NCI-H1105 (cell line): ENCODE data around the gene RAX2.
"Not testable (repeated sequence)": the region's sequence is repeated elsewhere in the genome, so short reads cannot be mapped to it uniquely, and the experiment has no call there.

ENCODE experiments used
- DNase-seq: peaks from one replicate; lab custom pipeline; 2025; lab: John Stamatoyannopoulos, UW

RAX2 gene

GRCh38 chr19:3778104-3778867, 6.3 kb upstream of the RAX2 start:
- DNase-seq = no peak

GRCh38 chr19:3776479-3777040, 4.5 kb upstream of the RAX2 start:
- DNase-seq = no peak

- no peak for DNase-seq
Measured at GRCh38 chr19:3775831-3776230, 3.8 kb upstream of the RAX2 start.

- DNase-seq = no peak
Measured at GRCh38 chr19:3775374-3775711, 3.3 kb upstream of the RAX2 start.

- no peak for DNase-seq
Measured at GRCh38 chr19:3774621-3775373, 2.8 kb upstream of the RAX2 start.

- DNase-seq = no peak
Measured at GRCh38 chr19:3773814-3774515, 1.9 kb upstream of the RAX2 start.

GRCh38 chr19:3771000-3771905, 775 bp downstream of the RAX2 start:
- no peak for DNase-seq

GRCh38 chr19:3770136-3770999, 1.7 kb downstream of the RAX2 start:
- DNase-seq = no peak

- no peak for DNase-seq
Measured at GRCh38 chr19:3769494-3769893, 2.5 kb downstream of the RAX2 start.

- no peak for DNase-seq
Measured at GRCh38 chr19:3768748-3769099, 3.3 kb downstream of the RAX2 start.

GRCh38 chr19:3768015-3768747, 3.8 kb downstream of the RAX2 start:
- DNase-seq = no peak

GRCh38 chr19:3767050-3767449, 5.0 kb downstream of the RAX2 start:
- DNase-seq = no peak

- DNase-seq = no peak
Measured at GRCh38 chr19:3766520-3766919, 5.5 kb downstream of the RAX2 start.

- DNase-seq = not testable (repeated sequence)
Measured at GRCh38 chr19:3765757-3766156, 6.3 kb downstream of the RAX2 start.

GRCh38 chr19:3765121-3765520, 6.9 kb downstream of the RAX2 start:
- DNase-seq = no peak

GRCh38 chr19:3762501-3763459, 9.2 kb downstream of the RAX2 start, which contains the start of gene MRPL54:
Gene MRPL54, plus strand, starts transcription at chr19:3762682. Its CDS starts 19 bp downstream, at chr19:3762701.
- peak; percentile 97 for DNase-seq

- DNase-seq = no peak
Measured at GRCh38 chr19:3762130-3762473, 9.9 kb downstream of the RAX2 start.

- peak; percentile 83 for DNase-seq
Measured at GRCh38 chr19:3761382-3762129, 10.5 kb downstream of the RAX2 start, which contains the start of gene APBA3. Gene APBA3, minus strand, starts transcription at chr19:3761692. Its CDS starts 1,428 bp downstream, at chr19:3760264.
